DMS53 treated with DMSO at 0.1 percent for 48 hours (cell line): ENCODE measurements around the gene BARHL1.
A peak's percentile ranks its signal among the peaks of the same experiment; 100 is the strongest.

Experiments
- DNase-seq: peaks from one replicate; lab custom pipeline; 2025; ENCODE audit not compliant: unreplicated experiment; lab: John Stamatoyannopoulos, UW

Gene BARHL1

GRCh38 chr9:132610661-132611060 is 28.3 kb downstream of the BARHL1 start:
- DNase-seq = no peak

DNA sequence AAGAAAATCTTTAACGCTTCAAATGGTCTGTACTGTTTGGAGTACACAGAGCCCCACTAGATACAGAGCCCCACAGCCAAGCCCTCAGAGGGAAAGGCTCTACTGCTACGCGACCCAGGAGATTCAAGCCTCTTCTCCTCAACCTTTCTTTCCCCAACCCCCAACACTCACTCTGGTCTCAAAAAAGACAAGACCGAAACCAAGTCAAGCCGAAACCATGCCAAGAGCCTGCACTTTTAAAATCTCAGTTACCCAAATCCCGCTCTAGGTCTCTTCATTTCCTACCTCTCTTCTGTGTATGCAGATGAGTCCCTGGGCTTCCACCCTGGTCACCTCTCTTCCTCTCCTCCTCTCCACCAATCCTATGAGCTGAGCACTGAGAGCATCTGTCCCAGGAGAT is 31.9 kb downstream of the BARHL1 start:
- no peak for DNase-seq

GRCh38 chr9:132615774-132616173 is 33.4 kb downstream of the BARHL1 start:
- no peak for DNase-seq

DNA sequence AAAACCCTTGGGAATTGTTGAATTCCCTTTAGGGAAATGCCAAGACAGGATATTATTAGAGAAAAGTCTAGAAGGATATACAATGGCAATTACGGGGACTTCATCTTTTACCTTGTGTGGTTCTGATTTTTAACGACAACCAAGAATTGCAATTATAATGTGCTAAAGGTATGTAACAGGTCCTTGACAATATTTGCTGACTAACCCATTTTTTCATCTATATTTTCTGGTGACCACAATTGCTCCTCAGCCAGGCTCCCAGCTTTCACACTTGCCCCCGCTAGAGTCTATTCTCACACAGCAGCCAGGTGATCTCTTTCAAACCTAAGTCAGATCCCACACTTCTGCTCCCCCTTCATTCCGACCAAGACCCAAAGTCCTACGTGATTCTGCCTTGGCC is 34.3 kb downstream of the BARHL1 start:
- DNase-seq = no peak

- no peak for DNase-seq
Observed at GRCh38 chr9:132622159-132622558, 39.8 kb downstream of the BARHL1 start.

DNA sequence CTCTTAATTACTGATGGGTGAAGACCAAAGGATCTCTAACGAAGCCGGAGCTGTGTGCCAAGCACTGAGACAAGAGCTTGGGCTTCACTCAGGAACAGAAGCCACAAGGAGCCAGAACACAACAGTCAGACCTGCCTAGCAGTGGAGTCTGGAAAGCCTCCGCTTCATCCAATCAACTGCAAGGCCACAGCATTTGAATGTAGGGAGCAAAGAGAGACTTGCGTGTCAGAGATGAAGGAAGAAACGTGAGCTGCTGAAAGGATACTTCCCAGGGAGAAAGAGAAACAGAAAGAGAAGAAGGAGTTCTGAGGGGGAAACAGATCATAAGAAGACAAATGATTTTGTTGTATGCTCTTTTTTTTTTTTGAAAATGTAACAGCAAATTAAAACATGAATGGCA is 43.9 kb downstream of the BARHL1 start:
- DNase-seq = no peak

DNA sequence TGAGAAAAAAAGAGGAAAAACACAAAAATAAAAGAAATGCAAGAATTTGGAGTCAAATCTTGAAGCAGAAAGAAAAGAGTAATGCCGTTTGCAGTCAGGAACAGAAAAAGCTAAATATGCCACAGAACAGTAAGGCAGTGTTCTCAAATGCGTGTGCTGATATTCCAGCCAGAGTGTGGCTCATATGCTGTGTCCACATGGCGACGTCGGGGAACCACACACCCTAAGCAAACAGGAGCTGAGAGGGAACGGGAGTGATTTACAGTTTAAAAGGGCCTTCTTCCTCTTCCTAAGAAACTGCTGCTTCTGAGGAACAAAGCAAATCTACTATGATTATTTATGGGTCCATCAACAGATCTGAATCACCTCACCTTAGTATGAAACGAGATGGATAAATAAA is 44.7 kb downstream of the BARHL1 start:
- no peak for DNase-seq

DNA sequence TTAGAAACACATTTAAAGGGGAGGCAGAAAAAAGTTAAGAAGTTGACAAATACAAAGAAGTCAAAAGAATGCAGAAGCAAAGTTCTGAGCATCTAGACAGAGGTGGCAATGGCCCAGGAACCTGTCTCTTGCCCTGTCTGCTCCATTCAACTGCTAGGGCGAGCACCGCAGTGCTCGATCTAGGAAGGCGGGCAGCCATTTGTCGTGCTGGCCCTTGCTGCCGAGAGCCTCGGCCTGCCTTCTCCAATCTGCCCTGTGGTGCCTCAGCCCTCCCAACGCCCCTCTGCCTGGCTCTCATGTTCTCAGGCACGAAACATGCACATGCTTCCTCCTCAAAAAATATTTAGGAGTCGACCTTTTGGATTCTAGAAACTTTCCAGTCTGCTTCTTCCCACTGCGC is 45.2 kb downstream of the BARHL1 start:
- no peak for DNase-seq

- DNase-seq = no peak
Observed at GRCh38 chr9:132628746-132629145, 46.3 kb downstream of the BARHL1 start.

GRCh38 chr9:132630116-132630515 is 47.7 kb downstream of the BARHL1 start:
- no peak for DNase-seq

- DNase-seq = no peak
Observed at GRCh38 chr9:132630811-132631210, 48.4 kb downstream of the BARHL1 start.

DNA sequence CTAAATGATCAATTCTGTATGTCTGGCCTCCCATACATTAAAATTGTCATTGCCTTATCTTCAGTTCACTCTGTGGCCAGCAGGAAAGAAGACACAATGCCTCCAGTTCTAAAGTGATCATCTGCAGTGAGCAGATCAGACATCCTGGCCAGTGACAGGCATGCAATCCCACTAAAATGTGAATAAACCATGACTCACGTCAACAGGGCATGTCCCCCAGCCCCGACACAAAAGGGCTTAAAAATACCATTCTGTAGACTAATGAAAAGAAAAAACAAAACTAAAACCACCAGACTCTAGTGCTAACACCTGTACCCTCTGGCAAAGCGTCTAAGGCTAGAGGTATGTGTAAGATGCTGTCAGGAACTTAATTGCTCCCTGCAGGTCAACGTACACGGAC is 48.9 kb downstream of the BARHL1 start:
- DNase-seq = no peak

DNA sequence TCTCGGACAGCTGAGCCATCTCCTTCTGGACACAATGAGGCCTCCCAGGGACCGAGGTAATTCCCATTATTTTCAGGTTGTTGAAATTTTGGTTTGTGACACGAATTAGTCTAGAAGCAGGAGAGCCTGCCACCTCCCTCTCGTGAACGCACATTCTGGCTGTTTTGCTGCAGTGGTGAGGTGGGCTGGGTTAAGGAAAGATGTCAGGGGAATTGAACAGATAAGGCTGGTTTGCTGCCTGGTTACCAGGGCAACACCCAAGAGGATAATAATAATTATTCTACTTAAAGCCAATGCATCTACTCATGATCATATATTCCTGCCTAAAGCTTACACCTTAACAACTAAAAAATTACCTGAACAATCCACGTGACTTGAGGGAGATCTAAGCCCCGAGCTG is 49.3 kb downstream of the BARHL1 start:
- DNase-seq = no peak

DNA sequence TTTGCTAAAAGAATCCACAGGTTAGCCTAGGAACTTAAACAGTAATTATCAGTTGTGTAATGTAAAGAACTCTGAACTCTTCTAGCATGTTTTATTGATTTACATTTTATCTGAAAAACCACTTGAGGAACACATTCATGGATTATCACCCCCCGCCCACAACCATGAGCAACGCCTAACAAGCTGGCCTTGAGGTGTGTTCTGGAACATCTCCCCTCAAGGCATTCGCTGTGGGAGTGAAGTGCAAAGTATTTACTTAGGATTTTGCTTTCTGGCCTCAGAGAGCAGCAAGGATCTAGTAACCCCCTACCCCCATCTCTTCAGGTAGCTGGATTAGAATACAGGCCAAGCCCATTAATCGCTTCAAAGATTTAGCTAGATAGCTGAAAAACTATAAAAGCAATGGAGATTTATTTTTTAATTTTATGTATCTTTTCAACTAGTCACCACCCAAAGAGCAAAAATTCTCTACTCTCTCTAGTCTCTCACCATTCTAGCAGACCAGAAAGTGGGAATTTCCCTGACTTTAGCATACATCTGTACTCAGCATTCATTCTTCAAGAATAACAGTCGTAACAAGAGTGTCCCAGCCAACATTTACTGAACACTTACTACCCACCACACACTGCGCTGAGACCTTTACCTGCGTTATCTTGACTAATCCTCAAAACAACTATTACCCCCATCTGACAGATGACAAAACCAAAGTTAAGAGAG is 50.2 kb downstream of the BARHL1 start:
- DNase-seq = no peak

- DNase-seq = no peak
Observed at GRCh38 chr9:132634327-132634726, 51.9 kb downstream of the BARHL1 start.

DNA sequence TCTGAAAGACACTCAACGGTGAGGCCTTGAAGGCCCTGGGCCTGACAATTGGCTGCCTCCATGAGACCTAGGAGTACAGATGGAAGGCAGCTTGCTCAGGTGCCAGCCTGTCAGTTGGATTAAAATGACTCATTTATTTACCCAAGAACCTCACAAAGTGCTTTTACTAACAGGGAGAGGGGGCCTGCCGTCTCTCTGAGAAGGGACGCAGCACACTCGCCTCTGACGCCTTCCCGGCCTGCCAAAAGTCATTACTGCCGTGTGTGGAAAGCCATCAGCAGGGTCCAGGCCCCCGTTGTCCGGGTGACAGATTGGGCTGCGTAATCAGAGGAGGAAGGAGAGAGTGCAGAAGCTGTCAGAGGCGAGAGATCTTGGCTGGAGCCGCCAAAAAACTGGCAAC is 54.9 kb downstream of the BARHL1 start:
- peak; percentile 85 for DNase-seq

GRCh38 chr9:132637801-132638200 is 55.4 kb downstream of the BARHL1 start:
- no peak for DNase-seq

DNA sequence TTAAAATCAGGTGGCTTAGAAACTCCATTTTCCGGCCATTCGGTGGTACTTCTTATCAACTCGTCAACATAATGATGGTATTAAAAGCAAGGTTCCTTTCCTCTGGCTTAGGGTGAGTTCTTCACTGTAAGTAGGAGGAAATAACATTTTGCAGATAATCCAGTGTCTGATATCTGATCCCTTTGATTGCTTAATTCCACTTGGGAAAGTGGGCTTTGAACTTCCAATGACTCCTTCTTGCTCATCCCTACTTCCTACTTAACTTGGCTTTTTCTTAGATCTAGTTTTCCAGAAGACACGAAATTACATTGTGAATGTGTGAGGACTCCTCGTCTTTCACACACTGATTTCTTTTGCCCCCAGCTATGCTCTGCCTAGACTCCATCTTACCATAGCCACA is 55.8 kb downstream of the BARHL1 start:
- no peak for DNase-seq

GRCh38 chr9:132639322-132639721 is 56.9 kb downstream of the BARHL1 start:
- DNase-seq = no peak
